Keratinocyte (primary cell): ENCODE measurements around the gene PDE10A.

ENCODE experiments used
- EZH2 ChIP-seq: IDR thresholded peaks from one replicate; pipeline ENCODE4 v1.6.1; 2012; ENCODE audit warnings: inconsistent platforms, mild to moderate bottlenecking, low read length, moderate library complexity
- TF ChIP-seq, protein P1 (sequence below), 3 experiments: IDR thresholded peaks in 1 of 3; conservative IDR thresholded peaks in 1 of 3; optimal IDR thresholded peaks in 1 of 3; 2 replicates in 2 of 3; 3 replicates in 1 of 3; pipeline versions ENCODE3 to v1.5.1; 2011; ENCODE audit warnings: low read length in 3 of 3, mild to moderate bottlenecking in 3 of 3, moderate library complexity in 2 of 3, control low read depth in 1 of 3, inconsistent platforms in 1 of 3; ENCODE audit not compliant: insufficient read depth in 2 of 3; ENCODE audit errors: extremely low read depth in 1 of 3

DNA sequence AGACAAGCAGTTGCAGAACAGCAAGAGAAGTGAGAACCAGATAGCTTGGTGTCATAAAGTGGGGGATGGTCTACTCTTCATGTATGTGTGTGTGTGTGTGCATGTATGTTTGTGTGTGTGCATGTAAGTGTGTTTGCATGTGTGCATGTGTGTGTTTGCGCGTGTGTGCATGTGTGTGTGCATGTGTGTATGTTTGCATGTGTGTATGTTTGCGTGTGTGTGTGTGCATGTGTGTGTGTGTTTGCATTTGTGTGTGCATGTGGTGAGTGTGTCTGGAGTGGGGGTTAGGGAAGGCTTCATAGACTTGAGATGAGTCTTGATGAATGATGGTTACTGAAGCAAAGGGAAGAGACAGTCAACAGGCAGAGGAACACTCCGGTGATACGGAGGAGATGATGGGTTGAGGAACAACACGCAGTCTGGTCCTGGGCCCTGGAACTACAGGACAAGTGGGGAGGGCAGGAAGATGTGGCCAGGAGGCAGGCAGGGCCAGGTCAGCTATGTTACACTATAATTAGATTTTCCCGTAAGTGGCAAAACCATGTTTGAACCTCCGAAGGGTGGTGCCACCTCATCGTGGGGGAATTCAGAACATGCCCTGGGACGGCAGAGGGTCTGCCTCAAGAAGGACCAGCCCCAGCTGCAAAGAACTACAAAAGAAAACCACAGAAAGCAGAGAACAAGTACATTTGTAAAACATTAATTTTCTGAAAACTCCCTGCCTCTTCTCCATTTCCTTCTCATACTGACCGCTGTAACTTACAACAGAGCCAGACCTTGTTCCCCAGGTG, 38.7 kb upstream of the PDE10A start:
- TF ChIP-seq, protein P1, sequence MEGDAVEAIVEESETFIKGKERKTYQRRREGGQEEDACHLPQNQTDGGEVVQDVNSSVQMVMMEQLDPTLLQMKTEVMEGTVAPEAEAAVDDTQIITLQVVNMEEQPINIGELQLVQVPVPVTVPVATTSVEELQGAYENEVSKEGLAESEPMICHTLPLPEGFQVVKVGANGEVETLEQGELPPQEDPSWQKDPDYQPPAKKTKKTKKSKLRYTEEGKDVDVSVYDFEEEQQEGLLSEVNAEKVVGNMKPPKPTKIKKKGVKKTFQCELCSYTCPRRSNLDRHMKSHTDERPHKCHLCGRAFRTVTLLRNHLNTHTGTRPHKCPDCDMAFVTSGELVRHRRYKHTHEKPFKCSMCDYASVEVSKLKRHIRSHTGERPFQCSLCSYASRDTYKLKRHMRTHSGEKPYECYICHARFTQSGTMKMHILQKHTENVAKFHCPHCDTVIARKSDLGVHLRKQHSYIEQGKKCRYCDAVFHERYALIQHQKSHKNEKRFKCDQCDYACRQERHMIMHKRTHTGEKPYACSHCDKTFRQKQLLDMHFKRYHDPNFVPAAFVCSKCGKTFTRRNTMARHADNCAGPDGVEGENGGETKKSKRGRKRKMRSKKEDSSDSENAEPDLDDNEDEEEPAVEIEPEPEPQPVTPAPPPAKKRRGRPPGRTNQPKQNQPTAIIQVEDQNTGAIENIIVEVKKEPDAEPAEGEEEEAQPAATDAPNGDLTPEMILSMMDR (optimal IDR thresholded peaks at IDR 0.05 in 1 of 3, IDR thresholded peaks at IDR 0.05 in 1 of 3, conservative IDR thresholded peaks at IDR 0.05 in 1 of 3; ENCODE audit: extremely low read depth in 1 of 3, insufficient read depth in 2 of 3, low read length in 3 of 3) = no peak
- TF ChIP-seq EZH2 = no peak
